Skin epidermis (tissue), 12 donors: ENCODE results near the gene DHX38.

Experiments
- H3K27ac ChIP-seq, 21 experiments: fragments of 200-600 bp; sonication (generic) in 11 of 21; one replicate each; pipeline ENCODE4 v1.5.0; 2020; ENCODE audit warnings: mild to moderate bottlenecking in 3 of 21, inconsistent platforms in 2 of 21, moderate library complexity in 2 of 21
- H3K4me3 ChIP-seq, 7 experiments: fragments of 200-600 bp; sonication (generic) in 2 of 7; one replicate each; pipeline ENCODE4 v1.5.0; 2020; ENCODE audit warnings: inconsistent platforms in 2 of 7, mild to moderate bottlenecking in 2 of 7, moderate library complexity in 1 of 7

DHX38 gene

GRCh38 chr16:72142476-72142875 lies 48.8 kb downstream of the DHX38 start:
- H3K27ac ChIP-seq, result no peak overlapping the region
- no peak overlapping the region for H3K4me3 ChIP-seq

- Histone ChIP-seq H3K27ac (no peak overlapping the region), H3K4me3 (no peak overlapping the region)
Observed at GRCh38 chr16:72149676-72150464, 56.2 kb downstream of the DHX38 start.

GRCh38 chr16:72159386-72159785 lies 65.7 kb downstream of the DHX38 start:
- no peak overlapping the region for H3K27ac ChIP-seq
- no peak overlapping the region for H3K4me3 ChIP-seq

GRCh38 chr16:72159801-72160200 lies 66.2 kb downstream of the DHX38 start:
- no peak overlapping the region for H3K4me3 ChIP-seq

GRCh38 chr16:72162105-72162692 lies 68.6 kb downstream of the DHX38 start:
- H3K4me3 ChIP-seq, result no peak overlapping the region
- no peak overlapping the region for H3K27ac ChIP-seq

More at GRCh38 chr16:72159801-72160200, 66.2 kb downstream of the DHX38 start:
- no peak overlapping the region for H3K27ac ChIP-seq
